Lower leg skin (tissue), 4 donors: ENCODE measurements around the gene G3BP1. TPM values are rescaled to one million over a fixed set of nuclear protein-coding genes. Genes with fewer than 3 reads are reported as not detected.
"Not testable (repeated sequence)": the region's sequence is repeated elsewhere in the genome, so short reads cannot be mapped to it uniquely, and the experiment has no call there.

Source experiments
- DNase-seq, 2 donors: peaks; one replicate each; pipeline ENCODE4 v3.0.0-alpha.2; 2019; ENCODE audit warnings: low spot score in 2 of 2
- H3K4me3 ChIP-seq: fragments of 200-600 bp; sonication (generic); 2 replicates; pipeline ENCODE4 v1.5.1; 2017; ENCODE audit warnings: mild to moderate bottlenecking, low read depth; ENCODE audit not compliant: poor library complexity, severe bottlenecking
- POLR2A ChIP-seq, 2 donors: fragments of 450-650 bp; IDR thresholded peaks; one replicate each; pipeline ENCODE4 v1.6.1; 2016 to 2017; ENCODE audit warnings: antibody characterized with exemption in 2 of 2, mild to moderate bottlenecking in 1 of 2, moderate library complexity in 1 of 2
- WGBS, 2 donors: methylation state at CpG; one replicate each; pipeline ENCODE4 v1.1.5; 2018; 5-methylcytosine and 5-hydroxymethylcytosine counted together
- intact Hi-C: fragments of 100-400 bp; cut with DNase I; formaldehyde crosslinking; loops from one replicate; pipeline ENCODE4 v1.15.0; 2023; ENCODE audit warnings: low total_unique reads
- total RNA-seq, 4 donors: library from RNA; depleted of rRNA; stranded (reverse); fragments of >200 nt; gene quantifications; one replicate each; pipeline ENCODE4 v1.1.0, GENCODE V29; 2016
- TF ChIP-seq, protein P1 (sequence below), 3 donors: fragments of 450-650 bp; IDR thresholded peaks; one replicate each; pipeline ENCODE4 v1.5.1; 2016; ENCODE audit warnings: antibody characterized with exemption in 3 of 3, mild to moderate bottlenecking in 3 of 3, moderate library complexity in 2 of 3

Gene G3BP1
- total RNA-seq, 4 donors from 2014 or later, result 85.9 to 192 (median 102) TPM

DNA sequence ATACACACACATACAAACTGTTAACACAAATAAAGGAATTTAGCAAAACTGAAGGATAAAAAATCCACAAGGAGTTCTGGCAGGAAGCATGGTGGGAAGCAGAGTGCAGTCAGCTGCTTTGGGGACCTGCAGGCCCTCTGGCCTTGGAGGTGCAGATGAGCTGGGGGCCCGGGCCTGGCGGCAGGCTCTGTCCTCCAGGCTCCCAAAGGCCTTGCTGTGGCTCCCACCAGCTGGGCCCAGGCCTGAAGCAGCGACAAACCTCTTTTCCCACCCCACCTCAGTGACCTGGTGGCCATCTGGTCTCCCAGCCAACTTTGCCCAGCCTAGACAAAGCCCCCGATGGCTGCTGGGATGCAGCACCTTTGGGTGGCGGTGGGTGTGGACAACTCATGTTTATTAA, 85.1 kb downstream of the G3BP1 start:
- intact Hi-C loops, result no loop called here
- H3K4me3 ChIP-seq, result no peak overlapping the region
- WGBS, 2 donors, result 86 to 91% methylated on average over 5 of the region's 5 CpGs
- TF ChIP-seq POLR2A (IDR thresholded peaks at IDR 0.05), result no peak
- TF ChIP-seq, protein P1, sequence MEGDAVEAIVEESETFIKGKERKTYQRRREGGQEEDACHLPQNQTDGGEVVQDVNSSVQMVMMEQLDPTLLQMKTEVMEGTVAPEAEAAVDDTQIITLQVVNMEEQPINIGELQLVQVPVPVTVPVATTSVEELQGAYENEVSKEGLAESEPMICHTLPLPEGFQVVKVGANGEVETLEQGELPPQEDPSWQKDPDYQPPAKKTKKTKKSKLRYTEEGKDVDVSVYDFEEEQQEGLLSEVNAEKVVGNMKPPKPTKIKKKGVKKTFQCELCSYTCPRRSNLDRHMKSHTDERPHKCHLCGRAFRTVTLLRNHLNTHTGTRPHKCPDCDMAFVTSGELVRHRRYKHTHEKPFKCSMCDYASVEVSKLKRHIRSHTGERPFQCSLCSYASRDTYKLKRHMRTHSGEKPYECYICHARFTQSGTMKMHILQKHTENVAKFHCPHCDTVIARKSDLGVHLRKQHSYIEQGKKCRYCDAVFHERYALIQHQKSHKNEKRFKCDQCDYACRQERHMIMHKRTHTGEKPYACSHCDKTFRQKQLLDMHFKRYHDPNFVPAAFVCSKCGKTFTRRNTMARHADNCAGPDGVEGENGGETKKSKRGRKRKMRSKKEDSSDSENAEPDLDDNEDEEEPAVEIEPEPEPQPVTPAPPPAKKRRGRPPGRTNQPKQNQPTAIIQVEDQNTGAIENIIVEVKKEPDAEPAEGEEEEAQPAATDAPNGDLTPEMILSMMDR (IDR thresholded peaks at IDR 0.05), result no peak
- no peak for DNase-seq

DNA sequence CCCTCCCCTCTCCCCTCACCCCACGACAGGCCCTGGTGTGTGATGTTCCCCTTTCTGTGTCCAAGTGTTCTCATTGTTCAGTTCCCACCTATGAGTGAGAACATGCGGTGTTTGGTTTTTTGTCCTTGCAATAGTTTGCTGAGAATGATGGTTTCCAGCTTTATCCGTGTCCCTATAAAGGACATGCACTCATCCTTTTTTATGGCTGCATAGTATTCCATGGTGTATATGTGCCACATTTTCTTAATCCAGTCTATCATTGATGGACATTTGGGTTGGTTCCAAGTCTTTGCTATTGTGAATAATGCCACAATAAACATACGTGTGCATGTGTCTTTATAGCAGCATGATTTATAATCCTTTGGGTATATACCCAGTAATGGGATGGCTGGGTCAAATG, 89.1 kb downstream of the G3BP1 start:
- intact Hi-C loops, DNase-seq, H3K4me3 ChIP-seq: not testable (repeated sequence)
- WGBS, 2 donors, result 82 to 90% methylated on average over 4 of the region's 4 CpGs

Other genes with a start within 250 kb of the G3BP1 start
- gene FAT2, start 180.6 kb upstream of the G3BP1 start, total RNA-seq, result 100 to 1,000 TPM in 3 of 4 donors, 10 to 100 TPM in 1; 82.9 to 123 (median 106) TPM
- 100 to 1,000 TPM; 133 to 494 (median 213) TPM for gene SPARC, start 85.0 kb upstream of the G3BP1 start, total RNA-seq
- gene ATOX1, start 13.3 kb upstream of the G3BP1 start, total RNA-seq, result 100 to 1,000 TPM in 2 of 4 donors, 10 to 100 TPM in 2; 65.5 to 137 (median 92.8) TPM
- not detected for gene GLRA1, start 152.9 kb downstream of the G3BP1 start, total RNA-seq